Testis (tissue), 2 donors: Measurements from ENCODE around the gene SLC7A14.

Experiments
- CTCF ChIP-seq, 3 experiments: fragments of 450-650 bp in 2 of 3; fragments of 200-600 bp in 1 of 3; sonication (generic) in 1 of 3; IDR thresholded peaks; one replicate each; pipeline ENCODE4 v1.5.1; 2016 to 2019; ENCODE audit warnings: antibody characterized with exemption in 3 of 3, mild to moderate bottlenecking in 2 of 3, moderate library complexity in 1 of 3
- POLR2A ChIP-seq: fragments of 450-650 bp; IDR thresholded peaks from one replicate; pipeline ENCODE4 v1.6.1; 2017; ENCODE audit warnings: antibody characterized with exemption, mild to moderate bottlenecking, moderate library complexity

GRCh38 chr3:170496868-170497140, 89.1 kb downstream of the SLC7A14 start:
- no peak for TF ChIP-seq CTCF (IDR thresholded peaks at IDR 0.05)
- TF ChIP-seq POLR2A = no peak
